GM21390 (cell line): ENCODE measurements around the gene ICOS.

Experiments used
- ATAC-seq: cut with Tn5 transposase; IDR thresholded peaks from one replicate; pipeline ENCODE4 v1.9.1; 2021; ENCODE audit not compliant: unreplicated experiment

The ICOS gene

DNA sequence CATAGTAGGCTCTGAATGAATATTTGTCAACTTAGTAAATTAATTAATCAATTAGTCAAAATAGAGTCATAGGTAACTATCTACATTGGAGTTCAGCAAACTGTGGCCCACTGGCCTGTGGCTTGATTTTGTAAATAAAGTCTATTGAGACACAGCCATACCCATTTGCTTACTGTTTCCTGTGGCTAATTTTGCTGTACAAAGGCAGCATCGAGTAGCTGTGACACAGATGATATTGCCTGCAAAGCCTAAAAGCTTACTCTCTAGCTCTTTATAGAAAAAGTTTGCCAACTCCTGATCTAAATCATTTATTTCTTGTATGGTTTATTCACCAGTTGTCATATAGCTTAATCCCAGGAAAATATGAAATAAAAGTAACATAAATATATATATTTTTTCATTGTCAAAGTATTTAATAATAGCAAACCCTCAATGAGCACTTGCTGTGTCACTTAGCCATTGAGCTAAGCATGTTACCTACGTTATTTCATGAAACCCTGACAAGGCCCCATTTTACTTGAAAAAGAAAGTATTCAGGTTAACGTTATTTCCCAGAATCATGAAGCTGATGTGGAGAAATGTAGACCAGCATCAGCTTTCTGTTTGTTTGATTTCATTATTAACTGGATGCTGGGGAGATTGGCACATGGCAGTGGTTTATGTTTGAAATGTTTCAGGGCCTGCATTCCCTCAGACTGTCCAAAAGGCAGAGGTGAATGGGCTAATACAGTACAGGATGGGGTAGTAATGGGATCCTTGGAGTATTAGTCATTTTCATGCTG, 69.6 kb downstream of the ICOS start:
- no peak for ATAC-seq

DNA sequence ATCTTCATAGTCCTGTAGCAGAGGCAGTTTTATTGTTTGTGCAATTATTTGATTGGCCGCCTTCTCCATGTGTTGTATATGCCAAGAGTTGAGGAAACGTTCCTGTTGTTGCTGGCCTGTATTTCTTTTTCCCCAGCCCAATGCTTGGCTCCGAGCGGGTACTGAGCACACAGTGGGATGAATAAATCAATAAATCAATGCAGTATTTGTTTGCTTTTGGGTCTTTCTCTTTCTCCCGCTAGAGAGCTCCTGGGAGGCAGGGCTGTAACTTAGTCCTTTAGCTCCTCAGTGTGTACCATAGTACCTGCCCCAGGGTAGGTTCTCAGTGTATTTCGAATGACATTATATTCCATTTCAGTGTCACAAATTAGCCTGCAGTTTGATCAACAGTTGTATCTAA, 71.8 kb downstream of the ICOS start:
- no peak for ATAC-seq

DNA sequence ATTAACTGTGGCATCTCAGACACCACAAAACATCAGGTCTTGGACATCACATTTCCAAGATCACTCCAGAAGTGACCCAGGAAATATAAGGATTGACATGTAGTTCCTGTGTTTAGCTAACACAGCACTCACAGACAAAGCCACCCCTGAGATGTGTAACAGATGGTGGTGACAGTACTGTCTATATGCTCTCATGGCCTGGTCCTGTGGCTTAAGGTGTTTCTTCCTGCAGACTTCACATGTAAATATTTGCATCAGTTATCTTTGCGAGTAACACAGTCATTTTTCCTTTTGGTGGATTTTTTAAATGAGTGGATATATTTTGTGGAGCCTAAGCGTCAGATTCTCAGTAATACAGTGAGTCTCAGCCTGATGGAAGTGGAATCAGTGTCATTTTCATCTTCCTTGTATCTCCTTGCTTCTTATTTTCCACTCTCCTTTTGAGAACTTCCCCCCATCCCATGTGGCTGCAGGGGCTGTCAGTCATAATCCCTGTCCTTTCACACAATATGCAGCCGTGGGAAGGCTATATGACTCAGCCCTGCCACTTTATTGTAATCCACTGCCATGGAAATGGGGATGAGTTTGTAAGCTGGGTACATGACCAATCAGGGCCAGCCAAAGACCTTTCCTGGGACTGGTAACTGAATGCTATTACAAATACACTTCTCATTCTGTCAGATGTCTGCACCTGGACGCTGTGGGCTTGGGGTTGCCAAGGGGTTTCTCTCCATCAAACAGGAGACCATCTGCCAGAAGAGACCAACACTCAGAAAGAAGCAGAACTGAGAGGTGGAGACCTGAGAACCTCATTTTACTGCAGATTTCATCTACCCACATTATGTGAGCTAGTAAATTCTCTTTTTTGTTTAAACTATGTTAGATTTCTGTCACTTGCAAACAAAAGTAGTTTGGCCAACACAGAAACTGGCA, 74.3 kb downstream of the ICOS start:
- no peak for ATAC-seq
